Stimulated activated CD8-positive, alpha-beta memory T cell treated with anti-CD3 and anti-CD28 coated beads, Interleukin-15, amount 100 ng/mL, for 48 hours (primary cell): ENCODE data around the gene BTN1A1.
"Not testable (repeated sequence)": the region's sequence is repeated elsewhere in the genome, so short reads cannot be mapped to it uniquely, and the experiment has no call there.

Experiments used
- DNase-seq, 2 donors: peaks; one replicate each; pipeline ENCODE4 v3.0.0-alpha.2; 2020; ENCODE audit warnings: low read depth in 2 of 2

BTN1A1 gene, protein sequence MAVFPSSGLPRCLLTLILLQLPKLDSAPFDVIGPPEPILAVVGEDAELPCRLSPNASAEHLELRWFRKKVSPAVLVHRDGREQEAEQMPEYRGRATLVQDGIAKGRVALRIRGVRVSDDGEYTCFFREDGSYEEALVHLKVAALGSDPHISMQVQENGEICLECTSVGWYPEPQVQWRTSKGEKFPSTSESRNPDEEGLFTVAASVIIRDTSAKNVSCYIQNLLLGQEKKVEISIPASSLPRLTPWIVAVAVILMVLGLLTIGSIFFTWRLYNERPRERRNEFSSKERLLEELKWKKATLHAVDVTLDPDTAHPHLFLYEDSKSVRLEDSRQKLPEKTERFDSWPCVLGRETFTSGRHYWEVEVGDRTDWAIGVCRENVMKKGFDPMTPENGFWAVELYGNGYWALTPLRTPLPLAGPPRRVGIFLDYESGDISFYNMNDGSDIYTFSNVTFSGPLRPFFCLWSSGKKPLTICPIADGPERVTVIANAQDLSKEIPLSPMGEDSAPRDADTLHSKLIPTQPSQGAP

DNA sequence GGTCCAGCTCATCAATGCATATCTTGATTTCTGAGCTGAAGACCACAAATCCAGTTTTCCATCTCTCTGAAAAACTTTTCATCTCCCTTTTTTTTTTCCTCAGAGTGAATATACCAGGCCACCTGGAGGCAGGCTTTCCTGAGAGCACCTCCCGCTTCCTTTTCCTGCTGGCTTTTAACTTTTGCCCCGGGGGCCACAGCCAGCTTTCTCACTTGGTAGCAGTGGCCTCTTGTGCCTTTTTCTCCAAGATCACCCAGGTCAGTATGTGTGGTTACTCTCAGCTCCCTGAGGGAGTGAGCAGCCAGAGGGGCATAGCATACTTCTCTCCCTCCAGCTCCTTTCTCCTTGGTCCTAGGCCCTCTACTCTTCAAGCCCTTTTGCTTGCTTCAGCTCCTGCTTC is at the start of gene BTN1A1:
Gene BTN1A1 (plus strand): TSS at position 202 of the 400 bp plus-strand sequence. CDS start 984 bp downstream, outside the sequence.
- no peak for DNase-seq

DNA sequence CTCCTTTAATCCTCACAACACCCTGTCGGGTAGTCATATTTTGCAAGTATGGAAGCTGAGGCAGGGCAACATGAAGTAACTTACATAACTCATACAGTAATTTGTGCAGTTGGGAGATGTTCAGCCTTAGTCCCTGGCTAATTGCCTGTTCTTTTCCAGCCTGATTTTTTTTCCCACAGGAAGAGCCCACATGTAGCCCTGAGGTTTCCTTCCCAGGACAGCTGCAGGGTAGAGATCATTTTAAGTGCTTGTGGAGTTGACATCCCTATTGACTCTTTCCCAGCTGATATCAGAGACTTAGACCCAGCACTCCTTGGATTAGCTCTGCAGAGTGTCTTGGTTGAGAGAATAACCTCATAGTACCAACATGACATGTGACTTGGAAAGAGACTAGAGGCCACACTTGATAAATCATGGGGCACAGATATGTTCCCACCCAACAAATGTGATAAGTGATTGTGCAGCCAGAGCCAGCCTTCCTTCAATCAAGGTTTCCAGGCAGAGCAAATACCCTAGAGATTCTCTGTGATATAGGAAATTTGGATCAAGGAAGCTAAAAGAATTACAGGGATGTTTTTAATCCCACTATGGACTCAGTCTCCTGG is 47.4 kb upstream of the BTN1A1 start:
- DNase-seq = no peak

GRCh38 chr6:26454631-26455030 is 45.5 kb upstream of the BTN1A1 start:
- no peak for DNase-seq

DNA sequence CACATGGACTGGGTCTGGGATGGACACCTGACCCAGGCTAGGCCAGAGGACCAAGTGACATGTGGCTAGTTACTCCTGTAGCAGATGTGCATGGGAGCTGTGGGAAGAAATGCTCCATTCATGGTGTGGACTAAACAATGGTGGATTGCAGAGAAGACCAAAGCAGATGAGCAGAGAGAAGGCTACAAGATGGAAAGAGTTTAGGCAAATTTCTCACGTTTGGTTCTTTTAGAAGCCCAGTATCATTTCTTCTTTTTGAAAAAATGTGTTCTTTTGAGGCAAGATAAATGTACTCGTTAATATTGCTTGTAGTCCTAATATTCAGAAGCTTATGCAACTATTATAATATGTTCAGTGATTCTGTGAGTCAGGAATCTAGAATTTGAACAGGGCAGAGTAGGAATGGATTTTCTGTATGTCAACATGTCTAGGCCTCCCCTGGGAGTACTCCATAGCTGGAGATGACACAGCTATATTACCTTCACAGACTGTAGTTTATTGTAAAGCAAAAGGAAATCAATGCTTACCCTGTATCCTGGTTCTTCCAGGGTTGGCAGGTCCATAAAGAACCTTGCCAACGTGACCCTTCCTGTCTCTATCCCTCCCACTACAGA is 44.6 kb upstream of the BTN1A1 start:
- no peak for DNase-seq

GRCh38 chr6:26457264-26457805 is 42.8 kb upstream of the BTN1A1 start:
- DNase-seq = no peak

- peak; percentile 46 to 47 for DNase-seq
Observed at GRCh38 chr6:26457806-26458688, 42.1 kb upstream of the BTN1A1 start, which contains the start of gene BTN2A1. Gene BTN2A1, plus strand, starts transcription at chr6:26457955. Its CDS starts 682 bp downstream, at chr6:26458637.

- no peak for DNase-seq
Observed at GRCh38 chr6:26459023-26459810, 40.9 kb upstream of the BTN1A1 start.

DNA sequence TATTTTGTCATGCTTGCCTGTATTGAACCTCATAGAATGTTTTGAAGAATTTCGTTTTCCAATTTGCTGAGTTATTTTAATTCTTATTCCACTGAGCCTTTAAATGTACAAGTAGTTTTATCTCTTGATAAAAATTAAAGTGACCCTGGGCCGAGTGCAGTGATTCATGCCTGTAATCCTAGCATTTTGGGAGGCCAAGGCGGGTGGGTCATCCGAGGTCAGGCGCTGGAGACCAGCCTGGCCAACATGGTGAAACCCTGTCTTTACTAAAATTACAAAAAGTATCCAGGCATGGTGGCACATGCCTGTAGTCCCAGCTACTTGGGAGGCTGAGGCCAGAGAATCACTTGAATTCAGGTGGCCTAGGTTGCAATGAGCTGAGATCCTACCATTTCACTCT is 38.8 kb upstream of the BTN1A1 start:
- DNase-seq = not testable (repeated sequence)

GRCh38 chr6:26464014-26464413 is 36.1 kb upstream of the BTN1A1 start:
- no peak for DNase-seq

DNA sequence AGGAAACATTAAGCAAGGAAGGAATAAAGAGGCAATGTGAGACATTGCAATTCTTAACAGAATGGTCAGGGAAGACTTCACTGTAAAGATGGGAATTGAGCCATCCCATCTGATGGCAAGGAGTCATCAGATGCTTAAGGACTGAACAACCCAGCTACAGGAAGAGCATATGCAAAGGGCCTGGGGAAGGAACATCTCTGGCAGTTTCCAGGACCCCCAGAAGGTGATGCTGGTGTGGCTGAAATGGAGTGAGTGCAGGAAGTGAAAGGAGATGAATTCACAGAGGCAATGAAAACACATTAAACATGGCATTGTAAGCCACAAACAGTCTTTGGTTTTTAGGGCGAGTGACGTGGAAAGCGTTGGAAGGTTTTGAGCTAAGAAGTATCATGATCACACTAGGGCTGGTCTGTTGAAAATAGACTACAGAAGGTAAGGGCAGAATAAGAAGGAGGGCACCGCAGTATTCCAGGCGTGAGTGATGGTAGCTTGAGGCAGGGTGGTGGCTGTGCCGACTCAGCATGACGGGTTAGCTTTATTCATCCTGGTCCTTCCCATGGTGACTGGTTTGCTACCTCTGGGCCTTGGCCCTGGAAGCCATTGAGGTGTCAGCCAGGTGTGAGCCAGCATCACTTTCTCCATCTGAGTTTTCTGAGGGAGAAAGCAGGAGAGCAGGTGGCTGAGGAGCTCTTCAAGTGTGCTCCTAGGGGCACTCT is 35.5 kb upstream of the BTN1A1 start:
- DNase-seq = no peak

GRCh38 chr6:26465776-26466175 is 34.3 kb upstream of the BTN1A1 start:
- DNase-seq = no peak

DNA sequence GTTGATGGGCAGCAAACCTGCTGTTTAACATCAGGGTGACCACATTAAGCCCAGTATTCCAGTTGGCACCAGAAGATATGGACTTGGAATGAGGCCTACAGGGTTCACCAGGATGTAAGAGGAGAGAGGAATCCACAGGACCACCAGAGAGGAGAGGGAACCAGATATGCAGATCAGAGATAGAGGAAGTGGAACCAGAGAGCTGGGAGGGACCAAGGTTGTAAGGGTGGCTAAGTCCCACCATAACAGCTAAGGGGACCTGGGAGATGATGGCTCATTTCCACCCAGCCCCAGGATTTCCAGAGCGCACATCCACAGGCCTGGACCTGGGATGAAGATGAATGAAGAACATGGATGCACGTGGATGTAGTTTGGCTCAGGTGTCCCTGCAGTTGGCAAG is 31.3 kb upstream of the BTN1A1 start:
- no peak for DNase-seq

DNA sequence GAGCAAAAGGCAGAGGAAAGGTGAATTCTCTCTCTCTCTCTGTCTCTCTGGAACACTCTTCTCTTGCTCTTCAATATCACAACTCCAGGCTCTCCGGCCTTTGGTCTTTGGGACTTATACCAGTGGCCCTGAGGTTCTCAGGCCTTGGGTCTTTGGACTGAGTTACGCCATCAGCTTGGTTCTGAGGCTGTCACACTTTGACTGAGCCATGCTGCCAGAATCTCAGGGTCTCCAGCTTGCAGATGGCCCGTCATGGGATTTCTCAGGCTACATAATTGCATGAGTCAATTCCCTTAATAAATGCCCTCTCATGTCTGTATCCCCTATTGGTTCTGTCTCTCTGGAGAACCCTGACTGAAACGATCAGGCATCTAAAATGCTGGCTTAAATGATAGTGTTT is 29.5 kb upstream of the BTN1A1 start:
- no peak for DNase-seq

DNA sequence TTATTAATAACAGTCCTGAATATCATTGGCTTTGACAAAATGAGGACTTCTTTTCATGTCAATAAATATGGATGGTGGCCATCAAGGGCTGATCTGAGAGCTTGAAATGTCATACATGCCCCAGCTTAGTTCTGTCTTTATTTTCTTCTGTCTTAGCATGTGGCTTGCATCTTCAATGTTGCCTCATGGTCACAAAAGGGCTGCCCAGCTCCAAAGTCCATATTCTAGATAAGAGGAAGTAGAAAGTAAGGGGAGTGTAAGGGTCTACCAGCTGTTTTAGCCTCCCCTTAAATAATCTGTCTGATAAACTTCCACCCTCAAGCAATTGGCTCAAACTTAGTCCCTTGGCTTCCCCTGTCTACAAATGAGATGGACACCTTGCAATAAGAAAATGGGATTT is 28.1 kb upstream of the BTN1A1 start:
- no peak for DNase-seq

GRCh38 chr6:26472549-26473290 is 27.4 kb upstream of the BTN1A1 start:
- no peak for DNase-seq

DNA sequence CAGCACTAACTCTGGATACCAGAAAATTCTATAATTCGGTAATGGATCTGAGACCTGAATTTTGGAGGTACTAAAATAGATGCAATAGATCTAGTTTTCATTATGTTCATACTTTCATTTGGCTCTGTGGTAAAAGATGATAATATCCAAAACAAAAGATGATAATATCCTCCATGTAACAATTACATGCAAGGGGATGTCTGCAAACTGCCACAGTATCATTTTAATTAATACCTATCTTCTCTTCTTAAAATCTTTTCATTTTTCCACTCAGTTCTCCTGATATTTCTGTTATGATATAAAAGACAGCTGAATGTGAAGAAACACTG is 26.7 kb upstream of the BTN1A1 start:
- DNase-seq = no peak

GRCh38 chr6:26473758-26474438 is 26.2 kb upstream of the BTN1A1 start:
- peak; percentile 63 to 68 for DNase-seq

GRCh38 chr6:26474439-26474881 is 25.6 kb upstream of the BTN1A1 start:
- DNase-seq = no peak
